Left colon (tissue), 2 donors: ENCODE measurements around the gene GABRD. TPM values are rescaled to one million over a fixed set of nuclear protein-coding genes. Genes with fewer than 3 reads are reported as not detected.
A peak's percentile ranks its signal among the peaks of the same experiment; 100 is the strongest.
"Not testable (repeated sequence)": the region's sequence is repeated elsewhere in the genome, so short reads cannot be mapped to it uniquely, and the experiment has no call there.

ENCODE experiments used
- ATAC-seq: fragments of 200-7000 bp; cut with Tn5 transposase; one replicate; pipeline ENCODE4 v1.9.1; 2020; ENCODE audit warnings: mild to moderate bottlenecking, moderate library complexity
- DNase-seq, 2 donors: peaks; one replicate each; pipeline ENCODE4 v3.0.0-alpha.2; 2020
- intact Hi-C, 2 donors: fragments of 100-400 bp; cut with DNase I in 1 of 2; cut with micrococcal nuclease in 1 of 2; formaldehyde crosslinking; loops; one replicate each; pipeline versions ENCODE4 v1.11.2 to v1.14.0; 2022; cut with DNase I, micrococcal nuclease
- long read RNA-seq: library from polyadenylated mRNA; unstranded; transcript quantifications from one replicate; pipeline ENCODE4 v2.0.0, GENCODE V29; 2021
- total RNA-seq, 2 donors: library from RNA; stranded (reverse); fragmentation: NEBNext Ultra II Directional; extraction: Animal tissue kit (Norgen Biotek cat#: 25700); gene quantifications; one replicate each; pipeline ENCODE4 v1.2.1, GENCODE V29; 2021
- donor health status: DM: no; HTN: no; CAD: no.
- donor health status: DM: yes; HTN: yes; CAD: no.

Gene GABRD, protein sequence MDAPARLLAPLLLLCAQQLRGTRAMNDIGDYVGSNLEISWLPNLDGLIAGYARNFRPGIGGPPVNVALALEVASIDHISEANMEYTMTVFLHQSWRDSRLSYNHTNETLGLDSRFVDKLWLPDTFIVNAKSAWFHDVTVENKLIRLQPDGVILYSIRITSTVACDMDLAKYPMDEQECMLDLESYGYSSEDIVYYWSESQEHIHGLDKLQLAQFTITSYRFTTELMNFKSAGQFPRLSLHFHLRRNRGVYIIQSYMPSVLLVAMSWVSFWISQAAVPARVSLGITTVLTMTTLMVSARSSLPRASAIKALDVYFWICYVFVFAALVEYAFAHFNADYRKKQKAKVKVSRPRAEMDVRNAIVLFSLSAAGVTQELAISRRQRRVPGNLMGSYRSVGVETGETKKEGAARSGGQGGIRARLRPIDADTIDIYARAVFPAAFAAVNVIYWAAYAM
- total RNA-seq = not detected
- long read RNA-seq = 0 reads

DNA sequence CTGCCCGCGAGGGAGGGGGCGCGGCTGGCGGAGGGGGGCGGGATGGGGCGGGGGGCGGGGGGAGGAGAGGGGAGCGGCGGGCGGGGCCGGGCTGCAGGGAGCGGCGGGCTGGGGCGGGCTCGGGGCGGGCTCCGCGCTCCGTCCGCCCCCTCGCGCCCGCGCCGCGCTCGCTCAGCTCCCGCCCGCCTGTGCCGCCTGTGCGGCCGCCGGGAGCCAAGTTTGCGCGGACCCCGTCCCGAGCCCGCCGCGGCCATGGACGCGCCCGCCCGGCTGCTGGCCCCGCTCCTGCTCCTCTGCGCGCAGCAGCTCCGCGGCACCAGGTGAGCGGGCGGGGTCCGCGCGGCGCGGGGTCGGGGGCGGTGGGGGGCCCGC, at the start of gene GABRD:
Gene GABRD (plus strand): TSS at position 174 of the 372 bp plus-strand sequence. CDS start 79 bp downstream, at position 253.
- ATAC-seq = peak; percentile 65
- intact Hi-C loops = no loop called here
- DNase-seq = no peak

DNA sequence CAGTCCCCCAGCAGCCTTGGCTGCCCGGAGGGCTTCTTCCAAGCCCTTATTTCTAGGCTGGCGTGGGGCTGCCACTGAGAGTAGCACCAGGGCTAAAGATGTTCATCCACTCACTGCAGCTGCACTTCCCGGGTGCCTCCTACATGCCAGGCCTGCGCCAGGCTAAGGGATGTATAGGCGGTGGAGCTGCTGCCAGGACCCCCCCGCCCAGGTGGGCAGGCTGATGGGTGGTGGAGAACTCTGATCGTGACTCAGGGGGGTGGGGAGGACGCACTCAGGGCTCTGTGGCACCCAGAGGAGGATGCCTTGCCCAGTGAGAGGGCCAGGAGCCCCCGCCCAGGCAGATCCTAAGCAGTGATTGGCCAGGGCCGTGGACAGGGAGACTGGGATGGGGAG, 49.6 kb upstream of the GABRD start:
- intact Hi-C loops = loop anchor here in 1 of 2 donors (10.0 kb wide), 1 partner anchor 65 kb away; no protein-coding TSS in a partner anchor
- DNase-seq (no peak), ATAC-seq (no peak)

DNA sequence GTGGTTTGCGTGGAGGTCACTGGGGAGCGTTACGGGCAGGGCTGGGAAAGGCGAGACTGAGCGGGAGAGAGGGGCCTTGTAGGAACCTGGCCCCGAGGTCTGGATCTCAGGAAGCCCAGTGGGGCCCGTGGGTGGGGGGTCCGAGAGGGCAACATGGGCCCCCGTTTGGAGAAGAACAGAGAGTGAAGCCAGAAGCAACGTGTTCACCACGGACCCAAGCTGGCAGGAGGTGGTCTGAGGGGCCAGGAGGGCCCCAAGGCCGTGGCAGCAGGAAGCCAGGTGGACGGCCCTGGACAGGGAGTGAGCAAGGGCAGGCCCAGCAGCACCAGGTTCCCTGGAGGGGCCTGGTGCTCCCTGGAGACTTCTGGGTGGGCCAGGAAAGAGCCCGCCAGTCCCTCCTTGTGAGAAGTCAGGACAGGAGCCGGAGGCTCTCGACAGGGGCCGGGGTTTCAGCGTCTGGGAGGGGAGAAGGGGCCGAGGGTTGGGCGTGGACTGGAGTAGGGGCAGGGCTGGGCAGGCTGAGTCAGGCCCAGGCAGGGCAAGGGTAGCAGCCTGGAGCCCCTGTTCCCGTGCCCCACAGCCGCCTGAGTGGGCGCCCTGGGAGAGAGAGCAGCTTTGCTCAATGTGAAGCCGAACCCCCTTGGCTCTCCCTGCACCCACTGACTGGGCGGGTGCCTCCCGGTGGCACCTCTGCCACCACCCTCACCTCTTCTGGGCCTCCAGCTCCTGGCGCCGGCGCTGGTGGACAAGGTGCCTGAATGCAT, 49.0 kb upstream of the GABRD start:
- no peak for ATAC-seq
- DNase-seq = no peak
- intact Hi-C loops = loop anchor here in 1 of 2 donors (10.0 kb wide), 1 partner anchor 65 kb away; no protein-coding TSS in a partner anchor

DNA sequence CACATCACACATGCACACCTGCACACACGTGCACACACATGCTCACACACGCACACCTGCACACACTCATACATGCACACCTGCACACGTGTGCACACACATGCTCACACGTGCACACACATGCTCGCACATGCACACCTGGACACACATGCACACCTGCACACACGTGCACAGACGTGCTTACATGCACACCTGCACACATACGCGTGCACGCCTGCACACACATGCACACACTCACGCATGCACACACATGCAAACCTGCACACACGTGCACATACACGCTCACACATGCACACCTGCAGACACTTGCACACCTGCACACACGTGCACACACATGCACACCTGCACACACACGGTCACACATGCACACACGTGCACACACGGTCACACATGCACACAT, 48.1 kb upstream of the GABRD start:
- DNase-seq = no peak
- no peak for ATAC-seq
- intact Hi-C loops = no loop called here

DNA sequence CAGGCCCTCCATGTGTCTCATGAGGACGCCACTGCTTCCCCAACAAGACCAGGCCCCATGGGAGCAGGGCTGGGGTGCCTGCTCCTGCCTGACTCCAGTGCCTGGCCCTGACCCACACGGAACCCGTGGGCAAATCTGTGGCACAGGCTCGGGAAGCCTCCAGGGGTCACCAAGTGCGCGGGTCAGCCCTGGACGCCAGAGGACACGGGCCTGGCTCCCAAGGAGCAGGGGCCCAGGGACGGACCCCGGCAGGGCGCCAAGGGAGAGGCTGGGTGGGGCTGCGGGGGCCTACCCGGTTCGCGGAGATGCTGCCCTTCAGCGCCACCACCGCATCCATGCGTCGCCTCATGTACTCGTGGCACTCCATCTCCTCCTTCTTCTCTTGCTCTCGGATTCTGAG, 47.5 kb upstream of the GABRD start:
- intact Hi-C loops = no loop called here

DNA sequence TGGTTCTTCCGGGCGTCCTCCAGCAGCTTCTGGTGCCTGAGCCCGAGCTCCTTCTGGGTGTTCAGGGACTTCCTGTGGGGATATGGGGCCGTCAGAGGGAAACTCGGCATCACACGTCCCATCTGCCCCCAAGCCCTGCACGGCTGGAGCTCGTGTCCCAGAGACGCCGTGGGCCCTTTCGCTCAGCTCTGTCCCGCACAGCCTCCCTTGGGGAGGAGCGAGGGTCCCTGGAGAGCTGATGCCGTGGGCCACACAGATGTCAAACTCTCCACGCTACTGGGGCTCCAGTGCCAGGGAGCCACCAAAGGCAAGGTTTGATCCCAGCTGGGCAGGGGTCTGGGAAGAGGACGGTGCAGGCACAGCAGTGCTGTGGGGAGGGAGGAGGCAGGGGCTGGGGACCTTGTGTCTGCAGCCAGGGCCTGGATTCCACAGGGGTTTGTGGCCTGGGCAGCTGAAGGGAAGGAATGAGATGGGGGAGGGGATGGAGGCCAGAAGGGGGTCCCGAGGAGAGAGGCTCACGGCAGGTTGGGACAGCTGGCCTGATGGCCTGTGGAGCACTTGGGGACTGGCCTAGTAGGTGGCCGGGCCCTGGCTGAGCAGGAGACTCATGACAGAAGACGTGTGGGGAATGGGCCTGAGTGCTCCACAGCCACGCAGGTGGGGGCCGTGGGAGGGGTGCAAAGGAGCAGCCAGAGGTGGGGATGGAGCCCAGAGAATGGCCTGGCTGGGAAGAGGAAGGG, 46.0 kb upstream of the GABRD start:
- DNase-seq = no peak
- intact Hi-C loops = no loop called here
- ATAC-seq = no peak

More for the DNA sequence above, 47.5 kb upstream of the GABRD start:
- DNase-seq = no peak
- ATAC-seq = no peak

DNA sequence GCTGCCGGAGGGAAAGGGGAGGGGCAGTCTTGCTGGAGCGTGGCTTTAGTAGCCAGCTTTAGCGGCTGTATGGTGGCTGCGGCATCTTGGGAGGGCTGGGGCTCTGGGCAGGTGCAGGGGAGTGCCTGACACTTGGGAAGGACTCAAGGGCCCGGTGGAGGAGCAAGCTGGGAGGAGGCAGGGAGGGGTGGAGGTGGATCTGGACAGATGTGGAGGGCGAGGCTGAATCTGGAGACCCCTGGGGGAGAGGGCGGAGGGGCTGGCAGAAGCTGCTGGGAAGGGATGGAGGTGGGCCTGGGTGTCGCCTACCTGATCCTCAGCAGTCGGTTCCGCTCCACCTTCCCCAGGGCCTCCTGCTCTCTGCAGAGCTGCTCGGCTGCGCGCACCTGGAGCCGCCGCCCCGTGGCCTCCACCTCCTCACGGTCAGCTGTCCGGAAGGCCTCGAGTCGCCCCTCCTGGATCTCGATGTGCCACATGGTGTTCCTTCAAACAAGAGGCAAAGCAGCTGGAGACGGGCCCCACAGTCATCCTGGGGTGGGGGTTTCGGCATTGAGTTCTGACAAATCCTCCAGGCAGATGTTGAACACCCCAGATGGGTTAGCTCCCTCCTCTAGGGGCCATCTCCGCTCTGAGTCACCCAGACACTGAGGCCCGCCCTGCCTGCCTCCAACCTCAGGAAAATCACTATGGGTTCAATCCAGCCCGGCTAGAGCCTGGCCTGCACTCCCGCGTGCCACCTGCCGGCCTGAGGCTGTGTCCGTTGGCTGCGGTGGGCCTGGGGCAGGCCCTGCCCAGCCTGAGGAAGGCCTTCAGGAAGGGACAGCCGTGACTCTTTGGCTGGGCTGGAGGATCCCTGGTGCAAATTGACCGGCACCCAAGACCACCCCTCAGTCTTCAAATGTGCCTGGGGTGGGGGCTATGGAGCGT, 45.2 kb upstream of the GABRD start:
- intact Hi-C loops = no loop called here

DNA sequence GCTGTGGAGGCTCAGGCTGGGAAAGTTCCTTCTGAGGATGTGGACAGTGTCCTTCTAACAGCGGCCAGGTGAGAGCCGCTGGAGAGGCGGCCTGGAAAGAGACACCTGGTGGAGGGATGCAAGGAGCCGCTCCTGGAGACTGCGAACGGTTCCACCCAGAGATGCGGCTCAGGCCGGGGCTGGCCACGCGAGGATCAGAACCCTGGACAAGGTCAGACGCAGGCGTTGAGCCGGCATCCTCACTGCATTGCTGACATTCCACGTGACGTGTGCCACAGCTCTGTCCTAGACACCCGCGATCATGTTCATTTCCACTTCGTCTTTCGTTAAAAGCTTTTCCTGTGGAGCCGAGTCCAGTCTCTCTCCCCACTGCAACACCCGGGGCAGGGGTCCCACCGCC, 44.3 kb upstream of the GABRD start:
- intact Hi-C loops = no loop called here
- DNase-seq = no peak
- ATAC-seq = no peak

More for the DNA sequence above, 45.2 kb upstream of the GABRD start:
- no peak for DNase-seq
- ATAC-seq = no peak

DNA sequence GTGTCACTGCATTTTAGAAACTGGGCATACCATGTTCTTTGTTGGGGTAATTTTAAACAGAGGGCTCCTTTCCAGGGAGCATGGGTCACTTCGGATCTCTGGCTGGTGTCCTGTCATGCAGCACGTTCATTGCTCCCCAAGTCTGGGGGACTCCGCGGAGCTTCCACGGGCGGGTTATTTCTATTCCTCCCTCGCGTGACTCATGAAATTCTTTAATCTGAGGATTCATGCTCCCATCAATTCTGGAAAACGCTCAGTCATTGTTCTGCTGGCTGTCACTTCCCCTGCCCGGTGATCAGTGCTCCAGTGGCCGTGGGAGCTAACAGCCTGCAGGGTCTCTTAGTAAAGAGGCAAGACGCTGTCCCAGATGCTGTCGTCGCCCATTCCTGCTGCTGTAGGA, 43.6 kb upstream of the GABRD start:
- intact Hi-C loops = no loop called here
- DNase-seq = no peak
- ATAC-seq = no peak

DNA sequence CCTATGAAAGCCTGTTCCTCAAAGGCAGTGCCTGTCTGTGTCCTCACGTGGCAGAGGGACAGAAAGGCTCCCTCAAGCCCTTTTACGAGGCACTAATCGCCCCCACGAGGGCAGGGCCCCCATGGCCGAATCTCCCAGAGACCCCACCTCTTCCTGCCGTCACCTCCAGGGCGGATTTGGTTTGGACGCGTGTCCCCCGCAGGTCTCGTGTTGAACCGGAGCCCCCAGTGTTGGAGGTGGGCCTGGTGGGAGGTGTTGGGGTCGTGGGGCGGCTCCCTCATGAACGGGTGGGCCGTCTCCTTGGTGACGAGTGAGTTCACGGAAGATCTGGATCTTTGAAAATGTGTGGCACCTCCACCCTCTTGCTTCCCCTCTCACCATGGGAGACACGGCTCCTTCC, 43.1 kb upstream of the GABRD start:
- intact Hi-C loops = no loop called here
- ATAC-seq = no peak
- no peak for DNase-seq

DNA sequence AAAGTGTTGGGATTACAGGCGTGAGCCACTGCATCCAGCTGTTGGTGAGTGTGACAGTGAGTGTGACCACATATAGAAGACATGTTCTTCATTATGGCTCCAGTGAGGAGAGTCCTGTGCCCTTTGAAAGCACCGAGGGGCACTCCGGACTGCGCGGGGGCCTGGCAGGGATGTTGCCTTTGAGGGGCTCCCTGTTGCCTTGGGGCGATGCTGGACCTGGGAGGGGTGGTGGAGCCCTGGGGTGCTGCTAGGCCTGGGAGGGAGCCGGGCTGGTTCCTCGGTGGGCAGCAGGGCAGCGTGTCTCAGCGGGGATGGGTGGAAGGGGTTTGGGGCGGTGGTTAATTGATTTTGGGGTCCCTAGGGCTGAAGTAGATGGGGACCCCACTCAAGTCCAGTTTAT, 41.0 kb upstream of the GABRD start:
- ATAC-seq (no peak), DNase-seq (no peak)
- intact Hi-C loops = no loop called here

DNA sequence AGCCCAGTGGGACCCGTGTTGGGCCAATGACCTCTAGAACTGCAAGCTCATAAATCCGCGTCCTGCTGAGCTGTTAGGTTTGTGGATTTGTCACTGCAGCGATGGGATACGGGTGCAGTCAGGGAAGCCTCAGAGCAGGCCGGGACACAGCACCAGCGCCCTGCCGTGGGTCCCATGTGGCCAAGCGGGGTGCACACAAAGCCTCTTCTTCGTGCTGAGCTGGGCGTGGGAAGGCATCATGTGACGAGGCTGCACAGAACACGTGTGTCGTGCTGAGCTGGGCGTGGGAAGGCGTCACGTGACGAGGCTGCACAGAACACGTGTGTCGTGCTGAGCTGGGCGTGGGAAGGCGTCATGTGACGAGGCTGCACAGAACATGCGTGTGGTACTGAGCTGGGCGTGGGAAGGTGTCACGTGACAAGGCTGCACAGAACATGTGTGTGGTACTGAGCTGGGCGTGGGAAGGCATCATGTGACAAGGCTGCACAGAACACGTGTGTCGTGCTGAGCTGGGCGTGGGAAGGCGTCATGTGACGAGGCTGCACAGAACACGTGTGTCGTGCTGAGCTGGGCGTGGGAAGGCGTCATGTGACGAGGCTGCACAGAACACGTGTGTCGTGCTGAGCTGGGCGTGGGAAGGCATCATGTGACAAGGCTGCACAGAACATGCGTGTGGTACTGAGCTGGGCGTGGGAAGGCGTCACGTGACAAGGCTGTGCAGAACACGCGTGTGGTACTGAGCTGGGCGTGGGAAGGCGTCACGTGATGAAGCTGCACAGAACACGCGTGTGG, 40.3 kb upstream of the GABRD start:
- DNase-seq, ATAC-seq, intact Hi-C loops: not testable (repeated sequence)

DNA sequence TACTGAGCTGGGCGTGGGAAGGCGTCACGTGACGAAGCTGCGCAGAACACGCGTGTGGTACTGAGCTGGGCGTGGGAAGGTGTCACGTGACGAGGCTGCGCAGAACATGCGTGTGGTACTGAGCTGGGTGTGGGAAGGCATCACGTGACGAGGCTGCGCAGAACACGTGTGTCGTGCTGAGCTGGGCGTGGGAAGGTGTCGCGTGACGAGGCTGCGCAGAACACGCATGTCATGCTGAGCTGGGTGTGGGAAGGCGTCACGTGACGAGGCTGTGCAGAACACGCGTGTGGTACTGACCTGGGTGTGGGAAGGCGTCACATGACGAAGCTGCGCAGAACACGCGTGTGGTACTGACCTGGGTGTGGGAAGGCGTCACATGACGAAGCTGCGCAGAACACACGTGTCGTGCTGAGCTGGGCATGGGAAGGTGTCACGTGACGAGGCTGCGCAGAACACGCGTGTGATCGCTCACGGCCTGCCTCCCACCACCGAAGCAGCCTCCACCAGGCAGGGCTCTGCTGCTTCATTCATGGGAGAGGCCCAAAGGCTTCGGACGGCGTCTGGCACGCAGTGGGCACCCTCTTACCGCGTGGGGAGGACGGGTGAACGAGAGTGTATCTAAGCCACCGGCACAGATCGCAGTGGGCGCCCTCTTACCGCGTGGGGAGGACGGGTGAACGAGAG, 39.5 kb upstream of the GABRD start:
- no peak for ATAC-seq
- intact Hi-C loops = no loop called here
- no peak for DNase-seq

DNA sequence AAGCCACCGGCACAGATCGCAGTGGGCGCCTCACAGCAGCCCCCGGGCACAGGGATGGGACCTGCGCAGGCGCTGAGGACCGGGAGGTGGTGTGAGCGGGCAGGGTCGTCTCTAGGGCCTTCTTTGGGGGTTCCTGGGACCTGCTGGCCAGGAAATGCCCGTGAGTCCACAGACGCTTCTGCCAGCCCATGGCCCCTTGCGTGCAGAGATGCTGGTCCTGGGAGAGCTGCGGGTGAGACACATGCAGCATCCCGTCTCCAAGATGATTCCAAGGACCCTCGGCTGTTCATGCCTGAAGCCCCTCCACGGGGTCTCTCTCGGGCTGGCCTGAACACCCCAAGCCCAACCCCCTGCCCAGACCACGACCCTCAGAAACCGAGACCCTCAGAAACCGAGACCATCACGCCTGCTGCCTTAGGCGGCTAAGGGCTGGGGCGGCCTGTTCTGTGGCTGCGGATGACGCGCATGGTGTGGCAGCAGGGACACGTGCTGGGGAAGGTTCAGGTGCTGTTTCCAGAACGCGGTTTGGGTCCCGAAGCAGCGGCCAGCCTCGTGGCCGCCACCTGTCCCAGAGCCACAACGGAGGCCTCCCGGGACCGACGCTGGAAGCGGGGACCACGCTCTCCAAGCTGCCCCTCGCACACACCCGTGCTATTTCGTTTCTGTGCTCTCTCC, 38.5 kb upstream of the GABRD start:
- DNase-seq (no peak), ATAC-seq (no peak)
- intact Hi-C loops = no loop called here

DNA sequence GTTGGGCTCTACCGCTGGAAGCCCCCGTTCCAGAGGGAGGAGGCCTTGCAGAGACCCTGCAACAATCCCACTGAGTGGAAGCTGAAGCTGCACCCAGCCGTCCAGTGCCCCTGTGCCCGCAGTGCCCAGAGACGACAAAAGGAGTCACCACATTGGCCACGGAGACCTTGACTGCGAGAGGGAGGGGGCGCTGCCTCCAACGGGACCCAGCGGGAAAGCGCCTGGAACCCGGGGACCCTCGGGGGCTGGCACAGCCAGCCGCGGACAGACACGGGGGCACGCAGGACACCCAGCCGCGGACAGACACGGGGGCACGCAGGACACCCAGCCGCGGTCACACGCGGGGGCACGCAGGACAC, 38.0 kb upstream of the GABRD start:
- ATAC-seq = no peak
- intact Hi-C loops = no loop called here
- DNase-seq = no peak

DNA sequence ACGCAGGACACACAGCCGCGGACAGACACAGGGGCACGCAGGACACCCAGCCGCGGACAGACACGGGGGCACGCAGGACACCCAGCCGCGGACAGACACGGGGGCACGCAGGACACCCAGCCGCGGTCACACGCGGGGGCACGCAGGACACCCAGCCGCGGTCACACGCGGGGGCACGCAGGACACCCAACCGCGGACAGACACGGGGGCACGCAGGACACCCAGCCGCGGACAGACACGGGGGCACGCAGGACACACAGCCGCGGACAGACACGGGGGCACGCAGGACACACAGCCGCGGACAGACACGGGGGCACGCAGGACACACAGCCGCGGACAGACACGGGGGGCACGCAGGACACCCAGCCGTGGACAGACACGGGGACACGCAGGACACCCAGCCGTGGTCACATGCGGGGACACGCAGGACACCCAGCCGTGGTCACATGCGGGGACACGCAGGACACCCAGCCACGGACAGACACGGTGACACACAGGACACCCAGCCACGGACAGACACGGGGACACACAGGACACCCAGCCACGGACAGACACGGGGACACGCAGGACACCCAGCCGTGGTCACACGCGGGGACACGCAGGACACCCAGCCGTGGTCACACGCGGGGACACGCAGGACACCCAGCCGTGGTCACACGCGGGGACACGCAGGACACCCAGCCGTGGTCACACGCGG, 37.4 kb upstream of the GABRD start:
- ATAC-seq, intact Hi-C loops, DNase-seq: not testable (repeated sequence)
